ENCODE data around the gene TVP23A. TPM values are rescaled to one million over a fixed set of nuclear protein-coding genes. Genes with fewer than 3 reads are reported as not detected.

Gene TVP23A
- total and polyA plus RNA-seq, 10 of the 15 experiments (the other 5 are each of a cell fraction or from before 2014, with no cell fraction given), result 1.1 to 6.4 (median 2.2) TPM

- no peak for TF ChIP-seq FOS (IDR thresholded peaks at IDR 0.05; ENCODE audit: borderline replicate concordance, extremely low read depth, insufficient read length)
- no peak for TF ChIP-seq BMI1 (IDR thresholded peaks at IDR 0.05; ENCODE audit: borderline replicate concordance)
- no peak for TF ChIP-seq MXI1 (IDR thresholded peaks at IDR 0.05; ENCODE audit: low read depth, low read length)
- TF ChIP-seq ASH2L (IDR thresholded peaks at IDR 0.05; ENCODE audit: borderline replicate concordance, low read depth), result no peak
- no peak for TF ChIP-seq IKZF1 (conservative IDR thresholded peaks at IDR 0.05)
- TF ChIP-seq SREBF2 (IDR thresholded peaks at IDR 0.05; ENCODE audit: low read length), result no peak
- no peak for TF ChIP-seq PBX3 (IDR thresholded peaks at IDR 0.05; ENCODE audit: insufficient replicate concordance, low read depth, low read length)
- TF ChIP-seq ZBTB4 (CRISPR knock-in tag; IDR thresholded peaks at IDR 0.05), result no peak
- no peak for TF ChIP-seq MEF2A (IDR thresholded peaks at IDR 0.05; ENCODE audit: insufficient read depth, low read depth, low read length)
- no peak for TF ChIP-seq WRNIP1 (IDR thresholded peaks at IDR 0.05; ENCODE audit: borderline replicate concordance, low read depth, low read length)
- no peak for TF ChIP-seq NR2F1 (conservative IDR thresholded peaks at IDR 0.05)
- TF ChIP-seq PRDM15 (CRISPR knock-in tag; IDR thresholded peaks at IDR 0.05), result no peak
- no peak for TF ChIP-seq SUPT20H (IDR thresholded peaks at IDR 0.05; ENCODE audit: borderline replicate concordance, control insufficient read depth, low read depth, low read length)
- no peak; the same call in 1 of the 2 replicates for TF ChIP-seq ATF7 (IDR thresholded peaks at IDR 0.05; ENCODE audit: low read depth)
- TF ChIP-seq TCF3 (IDR thresholded peaks at IDR 0.05; ENCODE audit: borderline replicate concordance, insufficient read depth, low read depth, low read length), result no peak
- no peak for TF ChIP-seq TAF1 (IDR thresholded peaks at IDR 0.05; ENCODE audit: borderline replicate concordance, low read depth, low read length)
- no peak for TF ChIP-seq ZNF622 (IDR thresholded peaks at IDR 0.05)
- TF ChIP-seq CHD2 (IDR thresholded peaks at IDR 0.05; ENCODE audit: borderline replicate concordance, low read depth, low read length), result no peak
- TF ChIP-seq CEBPB (IDR thresholded peaks at IDR 0.05; ENCODE audit: borderline replicate concordance in 1 of 2, low read depth in 2 of 2, low read length in 2 of 2), result no peak
- TF ChIP-seq NBN (IDR thresholded peaks at IDR 0.05), result no peak
- TF ChIP-seq PKNOX1 (IDR thresholded peaks at IDR 0.05), result no peak
- no peak for TF ChIP-seq PML (IDR thresholded peaks at IDR 0.05; ENCODE audit: low read length)
- no peak for TF ChIP-seq LARP7 (IDR thresholded peaks at IDR 0.05)
Observed at GRCh38 chr16:10751291-10751697, 67.3 kb downstream of the TVP23A start (continued).
